ENCODE data around the gene SUSD1. TPM values are rescaled to one million over a fixed set of nuclear protein-coding genes. Genes with fewer than 3 reads are reported as not detected.
A peak's percentile ranks its signal among the peaks of the same experiment; 100 is the strongest.

Gene SUSD1
- total RNA-seq, 4 donors from 2014 or later: 4.7 to 5.8 (median 5.4) TPM

DNA sequence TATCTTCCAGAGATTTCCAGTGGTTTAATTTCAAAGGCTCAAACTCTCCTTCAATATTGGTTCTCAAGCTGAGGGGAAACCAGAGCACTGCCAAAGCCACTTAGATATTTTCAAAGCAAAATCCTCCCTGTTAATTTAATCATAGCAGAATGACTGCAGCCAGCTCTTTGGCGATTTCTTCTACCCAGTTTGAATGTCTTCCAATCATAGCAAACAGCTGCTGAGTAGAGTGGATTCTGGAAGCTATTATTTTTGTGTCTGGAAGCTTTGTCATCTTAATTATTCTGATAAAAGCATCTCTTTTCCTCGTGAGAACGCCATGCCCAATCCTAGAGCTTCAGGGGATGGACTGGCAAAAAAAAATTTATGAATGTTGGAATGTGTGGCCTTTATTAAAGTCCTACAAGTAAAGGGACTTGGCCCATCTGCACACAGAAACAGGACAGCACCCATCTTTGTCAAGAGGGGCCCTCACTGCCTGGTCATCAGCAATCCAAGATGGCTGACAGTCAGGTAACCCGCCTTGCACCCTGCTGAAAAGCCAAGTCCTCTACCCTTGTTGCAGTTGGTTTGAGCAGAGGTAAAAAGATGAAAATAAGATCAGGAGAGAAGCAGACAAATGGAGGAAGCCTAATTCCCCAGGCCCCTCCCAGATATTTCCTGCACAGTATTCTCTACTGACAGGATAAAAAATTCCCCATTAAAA lies 125.1 kb downstream of the SUSD1 start:
- 28% methylated on average over 4 of the region's 4 CpGs for whole genome bisulfite sequencing
- intact Hi-C loops (cut with DNase I): no loop called here
- peak overlapping the region; percentile 56 to 75 (median 66) for H3K27ac ChIP-seq (replicated peaks in 1 of 4)

DNA sequence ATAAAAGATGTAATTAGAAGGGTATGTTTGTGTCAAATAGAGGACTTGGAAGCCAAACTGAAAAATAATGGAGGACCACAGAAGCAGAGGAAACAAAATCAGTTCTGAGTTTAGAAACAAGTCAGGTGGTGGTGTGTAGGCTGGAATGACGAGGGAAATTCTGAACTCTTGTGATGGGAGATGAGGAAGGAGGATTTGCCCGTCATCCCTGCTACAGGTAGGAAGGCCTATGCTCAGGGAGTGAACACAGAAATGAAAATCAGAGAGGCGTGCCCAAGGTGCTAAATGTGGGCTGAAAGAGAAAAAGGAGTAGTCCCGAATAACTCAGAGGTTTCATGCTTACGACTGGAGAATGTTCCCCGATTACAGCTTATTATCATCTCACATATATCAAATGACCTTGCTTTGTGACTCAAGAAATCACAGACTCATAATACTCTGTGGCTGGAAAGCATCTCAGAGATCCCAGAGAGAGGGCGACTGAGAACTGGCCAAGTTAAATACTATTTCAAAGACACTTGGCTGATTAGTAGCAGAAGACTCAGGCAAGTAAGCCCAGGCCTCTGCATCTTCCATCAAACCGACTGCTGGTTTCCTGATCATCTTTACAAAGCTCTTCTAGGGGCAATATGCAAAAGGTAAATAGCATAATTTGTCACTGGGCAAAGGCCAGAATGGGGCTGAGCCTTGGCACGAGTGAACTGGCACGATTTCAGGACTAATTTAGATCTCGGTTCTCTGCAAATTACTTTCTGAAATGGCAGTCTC lies 126.0 kb downstream of the SUSD1 start:
- DNase-seq (ENCODE audit: extremely low spot score): no peak
- Histone ChIP-seq H3K36me3 (no peaks in the 10 kb centered on the region), H3K4me3 (no peak overlapping the region), H3K27me3 (no peaks in the 10 kb centered on the region), H3K9me3 (no peaks in the 10 kb centered on the region), H3K27ac (replicated peaks in 1 of 4) (peak overlapping the region; percentile 56 to 75 (median 66)), H3K4me1 (peaks cover 23 to 35% (median 34%) of the 10 kb centered on the region in 4 donors)
- WGBS: 30% methylated on average over 11 of the region's 11 CpGs
- TF ChIP-seq POLR2A (IDR thresholded peaks at IDR 0.05; ENCODE audit: low read depth) (no peak), POLR2AphosphoS5 (IDR thresholded peaks at IDR 0.05) (no peak), EP300 (IDR thresholded peaks at IDR 0.05) (no peak)
- TF ChIP-seq, protein P1, sequence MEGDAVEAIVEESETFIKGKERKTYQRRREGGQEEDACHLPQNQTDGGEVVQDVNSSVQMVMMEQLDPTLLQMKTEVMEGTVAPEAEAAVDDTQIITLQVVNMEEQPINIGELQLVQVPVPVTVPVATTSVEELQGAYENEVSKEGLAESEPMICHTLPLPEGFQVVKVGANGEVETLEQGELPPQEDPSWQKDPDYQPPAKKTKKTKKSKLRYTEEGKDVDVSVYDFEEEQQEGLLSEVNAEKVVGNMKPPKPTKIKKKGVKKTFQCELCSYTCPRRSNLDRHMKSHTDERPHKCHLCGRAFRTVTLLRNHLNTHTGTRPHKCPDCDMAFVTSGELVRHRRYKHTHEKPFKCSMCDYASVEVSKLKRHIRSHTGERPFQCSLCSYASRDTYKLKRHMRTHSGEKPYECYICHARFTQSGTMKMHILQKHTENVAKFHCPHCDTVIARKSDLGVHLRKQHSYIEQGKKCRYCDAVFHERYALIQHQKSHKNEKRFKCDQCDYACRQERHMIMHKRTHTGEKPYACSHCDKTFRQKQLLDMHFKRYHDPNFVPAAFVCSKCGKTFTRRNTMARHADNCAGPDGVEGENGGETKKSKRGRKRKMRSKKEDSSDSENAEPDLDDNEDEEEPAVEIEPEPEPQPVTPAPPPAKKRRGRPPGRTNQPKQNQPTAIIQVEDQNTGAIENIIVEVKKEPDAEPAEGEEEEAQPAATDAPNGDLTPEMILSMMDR (IDR thresholded peaks at IDR 0.05): no peak
- intact Hi-C loops (cut with DNase I): no loop called here

More for the DNA sequence above, 125.1 kb downstream of the SUSD1 start:
- no peak for DNase-seq (ENCODE audit: extremely low spot score)
- no peaks in the 10 kb centered on the region for H3K36me3 ChIP-seq
- TF ChIP-seq, protein P1 (IDR thresholded peaks at IDR 0.05): no peak
- TF ChIP-seq POLR2A (IDR thresholded peaks at IDR 0.05; ENCODE audit: low read depth): no peak
- TF ChIP-seq POLR2AphosphoS5 (IDR thresholded peaks at IDR 0.05): no peak
- no peak for TF ChIP-seq EP300 (IDR thresholded peaks at IDR 0.05)
- H3K4me3 ChIP-seq: peak overlapping the region in 1 of 4 donors; percentile 10
- H3K27me3 ChIP-seq: no peaks in the 10 kb centered on the region
- peaks cover 23 to 35% (median 34%) of the 10 kb centered on the region in 4 donors for H3K4me1 ChIP-seq
- no peaks in the 10 kb centered on the region for H3K9me3 ChIP-seq

DNA sequence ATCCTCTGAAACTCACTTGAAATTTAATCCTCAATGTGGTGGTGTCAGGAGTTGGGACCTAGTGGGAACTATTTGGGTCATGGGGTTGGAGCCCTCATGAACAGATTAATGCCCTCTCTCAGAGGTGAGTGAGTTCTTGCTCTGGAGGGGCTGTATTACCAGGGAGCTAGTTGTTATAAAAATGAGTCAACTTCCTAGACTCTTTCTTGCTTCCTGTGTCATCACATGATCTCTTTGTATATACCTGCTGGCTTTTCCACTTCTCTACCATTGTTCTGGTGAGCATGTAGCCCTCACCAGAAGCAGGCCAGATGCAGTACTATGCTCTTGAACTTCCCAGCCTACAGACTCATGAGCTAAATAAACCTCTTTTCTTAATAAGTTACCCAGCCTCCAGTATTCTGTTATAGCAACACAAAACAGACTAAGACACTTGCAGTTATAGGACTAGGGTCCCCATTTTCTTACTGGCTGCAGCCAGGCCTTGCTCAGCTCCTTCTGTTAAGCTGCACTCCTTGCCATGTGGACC lies 127.5 kb downstream of the SUSD1 start:
- DNase-seq (ENCODE audit: extremely low spot score): no peak
- H3K27me3 ChIP-seq: no peaks in the 10 kb centered on the region
- no peaks in the 10 kb centered on the region for H3K9me3 ChIP-seq
- intact Hi-C loops (cut with DNase I): no loop called here
- TF ChIP-seq POLR2AphosphoS5 (IDR thresholded peaks at IDR 0.05): no peak
- no peak for TF ChIP-seq EP300 (IDR thresholded peaks at IDR 0.05)
- TF ChIP-seq, protein P1 (IDR thresholded peaks at IDR 0.05): no peak
- TF ChIP-seq POLR2A (IDR thresholded peaks at IDR 0.05; ENCODE audit: low read depth): no peak
- H3K36me3 ChIP-seq: no peaks in the 10 kb centered on the region
- H3K4me1 ChIP-seq: peaks cover 23 to 35% (median 34%) of the 10 kb centered on the region in 4 donors
- no peak overlapping the region for H3K4me3 ChIP-seq
- no peak overlapping the region for H3K27ac ChIP-seq (replicated peaks in 1 of 4)

DNA sequence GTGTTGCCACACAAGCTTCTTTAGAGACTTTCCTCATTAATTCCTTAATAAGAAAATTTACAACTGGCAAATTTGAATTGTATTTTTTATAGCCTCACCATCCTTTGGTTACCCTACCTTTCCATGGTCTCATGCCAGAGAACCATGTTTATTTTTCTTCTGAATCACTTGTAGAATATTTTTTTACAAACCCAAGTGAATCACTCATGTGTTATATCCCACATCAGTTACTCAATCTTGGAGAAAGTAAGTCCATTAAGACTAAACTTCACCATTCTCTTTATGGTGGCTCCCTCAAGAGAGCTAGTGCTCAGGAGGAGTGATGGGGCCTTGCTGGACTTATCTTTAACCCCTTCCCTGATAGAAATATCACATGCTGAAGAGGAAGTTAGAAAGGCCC lies 128.9 kb downstream of the SUSD1 start:
- peaks cover 23 to 38% (median 37%) of the 10 kb centered on the region in 4 donors for H3K4me1 ChIP-seq
- no peaks in the 10 kb centered on the region for H3K27me3 ChIP-seq
- no peaks in the 10 kb centered on the region for H3K9me3 ChIP-seq
- intact Hi-C loops (cut with DNase I): no loop called here
- no peak overlapping the region for H3K27ac ChIP-seq (replicated peaks in 1 of 4)
- TF ChIP-seq POLR2A (IDR thresholded peaks at IDR 0.05; ENCODE audit: low read depth) (no peak), EP300 (IDR thresholded peaks at IDR 0.05) (no peak), POLR2AphosphoS5 (IDR thresholded peaks at IDR 0.05) (no peak)
- TF ChIP-seq, protein P1 (IDR thresholded peaks at IDR 0.05): no peak
- H3K4me3 ChIP-seq: no peak overlapping the region
- no peak for DNase-seq (ENCODE audit: extremely low spot score)
- H3K36me3 ChIP-seq: no peaks in the 10 kb centered on the region
